DND-41 (cell line): ENCODE measurements around the gene RFPL1.

Experiments
- CTCF ChIP-seq: IDR thresholded peaks from 2 replicates; pipeline ENCODE4 v1.5.1; 2012; ENCODE audit warnings: borderline replicate concordance, low read length, moderate library complexity, mild to moderate bottlenecking; ENCODE audit not compliant: poor library complexity, severe bottlenecking; ENCODE audit errors: extremely low read depth
- EZH2 ChIP-seq: IDR thresholded peaks from 3 replicates; pipeline ENCODE4 v1.6.1; 2012; ENCODE audit warnings: borderline replicate concordance, low read depth, mild to moderate bottlenecking, moderate library complexity, low read length, inconsistent platforms; ENCODE audit not compliant: severe bottlenecking

GRCh38 chr22:29397791-29398190 lies 40.6 kb upstream of the RFPL1 start:
- TF ChIP-seq CTCF (no peak), EZH2 (no peak)
